ENCODE measurements around the gene DHX57. TPM values are rescaled to one million over a fixed set of nuclear protein-coding genes. Genes with fewer than 3 reads are reported as not detected.

Gene DHX57
- total RNA-seq, result 10 to 100 TPM; 12.1 to 12.8 TPM

GRCh38 chr2:38875576-38876367 is at the start of gene DHX57, which contains the start of gene MORN2:
Gene DHX57, minus strand, starts transcription at chr2:38875934. Its CDS starts 7,529 bp downstream, at chr2:38868405.
Gene MORN2, plus strand, starts transcription at chr2:38875976.
- Mint-ChIP-seq H3K27me3 (no peaks in the 10 kb centered on the region), H3K4me1 (peaks cover 21% of the 10 kb centered on the region), H3K4me3 (peak within 1 kb of the TSS; percentile 95), H3K36me3 (ENCODE audit: low read depth) (peaks cover 11% of the 10 kb centered on the region), H3K27ac (peak within 1 kb of the TSS; percentile 60), H3K9me3 (peaks cover 8% of the 10 kb centered on the region)
- ChIA-PET CTCF (interaction anchor here (1.1 to 1.6 kb wide), 2 partner anchors 72 to 560 kb away, joined by 3 to 6 read pairs; no protein-coding TSS in a partner anchor), POLR2A (interaction anchor here (1.1 to 2.5 kb wide), 3 partner anchors 11 to 249 kb away, joined by 3 to 17 read pairs (median 4); partner anchors contain the start of gene SRSF7)
- peak; percentile 86 for DNase-seq

- DNase-seq, result no peak
- H3K36me3 Mint-ChIP-seq (ENCODE audit: low read depth), result no peaks in the 10 kb centered on the region
- H3K27ac Mint-ChIP-seq, result no peak overlapping the region
- no peaks in the 10 kb centered on the region for H3K4me1 Mint-ChIP-seq
- POLR2A ChIA-PET, result interaction anchor here (1.4 kb wide), 1 partner anchor 21 kb away, joined by 3 read pairs; no protein-coding TSS in a partner anchor
- no peak overlapping the region for H3K4me3 Mint-ChIP-seq
- CTCF ChIA-PET, result no interaction called here
- H3K9me3 Mint-ChIP-seq, result no peaks in the 10 kb centered on the region
- H3K27me3 Mint-ChIP-seq, result peaks cover 16% of the 10 kb centered on the region
Measured at GRCh38 chr2:38922902-38923301, 47.2 kb upstream of the DHX57 start.

GRCh38 chr2:38922389-38922788 is 46.7 kb upstream of the DHX57 start:
- CTCF ChIA-PET, result interaction anchor here (1.1 kb wide), 1 partner anchor 25 kb away, joined by 3 read pairs; no protein-coding TSS in a partner anchor
- no peak for DNase-seq
- H3K27me3 Mint-ChIP-seq, result peaks cover 16% of the 10 kb centered on the region
- no peak overlapping the region for H3K27ac Mint-ChIP-seq
- no peak overlapping the region for H3K4me3 Mint-ChIP-seq
- no peaks in the 10 kb centered on the region for H3K9me3 Mint-ChIP-seq
- H3K4me1 Mint-ChIP-seq, result no peaks in the 10 kb centered on the region
- no peaks in the 10 kb centered on the region for H3K36me3 Mint-ChIP-seq (ENCODE audit: low read depth)
- POLR2A ChIA-PET, result no interaction called here

GRCh38 chr2:38912619-38913018 is 36.9 kb upstream of the DHX57 start:
- Mint-ChIP-seq H3K4me1 (peaks cover 14% of the 10 kb centered on the region), H3K9me3 (no peaks in the 10 kb centered on the region), H3K4me3 (no peak overlapping the region), H3K27ac (no peak overlapping the region), H3K36me3 (ENCODE audit: low read depth) (no peaks in the 10 kb centered on the region), H3K27me3 (peaks cover 1% of the 10 kb centered on the region)
- no peak for DNase-seq
- ChIA-PET POLR2A (interaction anchor here (1.3 kb wide), 1 partner anchor 161 kb away, joined by 3 read pairs; the partner anchor contains the start of gene SRSF7), CTCF (no interaction called here)

GRCh38 chr2:38911191-38911590 is 35.5 kb upstream of the DHX57 start:
- POLR2A ChIA-PET, result no interaction called here
- H3K9me3 Mint-ChIP-seq, result no peaks in the 10 kb centered on the region
- H3K4me3 Mint-ChIP-seq, result no peak overlapping the region
- no peak overlapping the region for H3K27ac Mint-ChIP-seq
- no peak for DNase-seq
- peaks cover 20% of the 10 kb centered on the region for H3K4me1 Mint-ChIP-seq
- H3K27me3 Mint-ChIP-seq, result no peaks in the 10 kb centered on the region
- H3K36me3 Mint-ChIP-seq (ENCODE audit: low read depth), result no peaks in the 10 kb centered on the region
- CTCF ChIA-PET, result no interaction called here

GRCh38 chr2:38909872-38910271 is 34.1 kb upstream of the DHX57 start:
- Mint-ChIP-seq H3K4me3 (no peak overlapping the region), H3K36me3 (ENCODE audit: low read depth) (no peaks in the 10 kb centered on the region), H3K27ac (no peak overlapping the region), H3K9me3 (no peaks in the 10 kb centered on the region), H3K27me3 (no peaks in the 10 kb centered on the region), H3K4me1 (peaks cover 20% of the 10 kb centered on the region)
- no peak for DNase-seq
- CTCF ChIA-PET, result no interaction called here
- POLR2A ChIA-PET, result interaction anchor here (0.6 kb wide), 1 partner anchor 39 kb away, joined by 3 read pairs; no protein-coding TSS in a partner anchor

- POLR2A ChIA-PET, result interaction anchor here (1.0 kb wide), 1 partner anchor 321 kb away, joined by 3 read pairs; no protein-coding TSS in a partner anchor
- H3K4me1 Mint-ChIP-seq, result peaks cover 20% of the 10 kb centered on the region
Measured at GRCh38 chr2:38907743-38908562, 32.2 kb upstream of the DHX57 start.

GRCh38 chr2:38907242-38907641 is 31.5 kb upstream of the DHX57 start:
- Mint-ChIP-seq H3K9me3 (no peaks in the 10 kb centered on the region), H3K27ac (no peak overlapping the region), H3K4me1 (peaks cover 20% of the 10 kb centered on the region), H3K27me3 (no peaks in the 10 kb centered on the region), H3K36me3 (ENCODE audit: low read depth) (no peaks in the 10 kb centered on the region), H3K4me3 (no peak overlapping the region)
- CTCF ChIA-PET, result no interaction called here
- POLR2A ChIA-PET, result interaction anchor here (1.0 kb wide), 1 partner anchor 322 kb away, joined by 3 read pairs; no protein-coding TSS in a partner anchor
- DNase-seq, result no peak

More at GRCh38 chr2:38907743-38908562, 32.2 kb upstream of the DHX57 start:
- peak overlapping the region; percentile 32 for H3K27ac Mint-ChIP-seq
- H3K36me3 Mint-ChIP-seq (ENCODE audit: low read depth), result no peaks in the 10 kb centered on the region
- peak; percentile 21 for DNase-seq
- H3K4me3 Mint-ChIP-seq, result no peak overlapping the region
- H3K9me3 Mint-ChIP-seq, result no peaks in the 10 kb centered on the region
- CTCF ChIA-PET, result interaction anchor here (1.5 kb wide), 1 partner anchor 39 kb away, joined by 3 read pairs; no protein-coding TSS in a partner anchor
- no peaks in the 10 kb centered on the region for H3K27me3 Mint-ChIP-seq

- no peak for DNase-seq
- no peak overlapping the region for H3K27ac Mint-ChIP-seq
- peaks cover 20% of the 10 kb centered on the region for H3K4me1 Mint-ChIP-seq
- H3K27me3 Mint-ChIP-seq, result no peaks in the 10 kb centered on the region
- POLR2A ChIA-PET, result no interaction called here
- H3K9me3 Mint-ChIP-seq, result no peaks in the 10 kb centered on the region
- CTCF ChIA-PET, result interaction anchor here (0.7 kb wide), 1 partner anchor 113 kb away, joined by 3 read pairs; no protein-coding TSS in a partner anchor
- no peaks in the 10 kb centered on the region for H3K36me3 Mint-ChIP-seq (ENCODE audit: low read depth)
- no peak overlapping the region for H3K4me3 Mint-ChIP-seq
Measured at GRCh38 chr2:38905251-38905650, 29.5 kb upstream of the DHX57 start.

GRCh38 chr2:38900726-38901125 is 25.0 kb upstream of the DHX57 start:
- no peak overlapping the region for H3K27ac Mint-ChIP-seq
- ChIA-PET CTCF (no interaction called here), POLR2A (interaction anchor here (0.8 kb wide), 1 partner anchor 150 kb away, joined by 3 read pairs; no protein-coding TSS in a partner anchor)
- H3K4me1 Mint-ChIP-seq, result no peaks in the 10 kb centered on the region
- no peak overlapping the region for H3K4me3 Mint-ChIP-seq
- DNase-seq, result no peak
- peaks cover 11% of the 10 kb centered on the region for H3K27me3 Mint-ChIP-seq
- no peaks in the 10 kb centered on the region for H3K9me3 Mint-ChIP-seq
- H3K36me3 Mint-ChIP-seq (ENCODE audit: low read depth), result no peaks in the 10 kb centered on the region

- ChIA-PET POLR2A (no interaction called here), CTCF (no interaction called here)
- Mint-ChIP-seq H3K36me3 (ENCODE audit: low read depth) (no peaks in the 10 kb centered on the region), H3K4me3 (no peak overlapping the region), H3K9me3 (no peaks in the 10 kb centered on the region), H3K27ac (no peak overlapping the region), H3K4me1 (no peaks in the 10 kb centered on the region), H3K27me3 (peaks cover 11% of the 10 kb centered on the region)
- no peak for DNase-seq
Measured at GRCh38 chr2:38898256-38898655, 22.5 kb upstream of the DHX57 start.

- H3K27me3 Mint-ChIP-seq, result peaks cover 18% of the 10 kb centered on the region
- ChIA-PET POLR2A (no interaction called here), CTCF (interaction anchor here (0.7 kb wide), 1 partner anchor 369 kb away, joined by 3 read pairs; no protein-coding TSS in a partner anchor)
- H3K4me3 Mint-ChIP-seq, result no peak overlapping the region
- H3K27ac Mint-ChIP-seq, result no peak overlapping the region
- no peaks in the 10 kb centered on the region for H3K36me3 Mint-ChIP-seq (ENCODE audit: low read depth)
- no peaks in the 10 kb centered on the region for H3K4me1 Mint-ChIP-seq
- no peaks in the 10 kb centered on the region for H3K9me3 Mint-ChIP-seq
- DNase-seq, result no peak
Measured at GRCh38 chr2:38892819-38893218, 17.1 kb upstream of the DHX57 start.

- H3K27me3 Mint-ChIP-seq, result peaks cover 11% of the 10 kb centered on the region
- no peak within 1 kb of the TSS for H3K27ac Mint-ChIP-seq
- DNase-seq, result no peak
- H3K9me3 Mint-ChIP-seq, result no peaks in the 10 kb centered on the region
- ChIA-PET POLR2A (no interaction called here), CTCF (no interaction called here)
- H3K4me1 Mint-ChIP-seq, result no peaks in the 10 kb centered on the region
- no peak within 1 kb of the TSS for H3K4me3 Mint-ChIP-seq
- H3K36me3 Mint-ChIP-seq (ENCODE audit: low read depth), result no peaks in the 10 kb centered on the region
Measured at GRCh38 chr2:38889575-38889974, 13.8 kb upstream of the DHX57 start, which contains the start of gene ARHGEF33. Gene ARHGEF33, plus strand, starts transcription at chr2:38889875. Its CDS starts 29,573 bp downstream, at chr2:38919448.

Data from activated CD4-positive, alpha-beta memory T cell treated with anti-CD3 and anti-CD28 coated beads, Interleukin-2, amount 10 ng/mL, durations not matched to agents 7 days and 5 days (primary cell).